ENCODE results near the gene GPR137. TPM values are rescaled to one million over a fixed set of nuclear protein-coding genes. Genes with fewer than 3 reads are reported as not detected.

Gene GPR137
- total RNA-seq, 1 experiment from 2014 or later: 51.8 TPM

DNA sequence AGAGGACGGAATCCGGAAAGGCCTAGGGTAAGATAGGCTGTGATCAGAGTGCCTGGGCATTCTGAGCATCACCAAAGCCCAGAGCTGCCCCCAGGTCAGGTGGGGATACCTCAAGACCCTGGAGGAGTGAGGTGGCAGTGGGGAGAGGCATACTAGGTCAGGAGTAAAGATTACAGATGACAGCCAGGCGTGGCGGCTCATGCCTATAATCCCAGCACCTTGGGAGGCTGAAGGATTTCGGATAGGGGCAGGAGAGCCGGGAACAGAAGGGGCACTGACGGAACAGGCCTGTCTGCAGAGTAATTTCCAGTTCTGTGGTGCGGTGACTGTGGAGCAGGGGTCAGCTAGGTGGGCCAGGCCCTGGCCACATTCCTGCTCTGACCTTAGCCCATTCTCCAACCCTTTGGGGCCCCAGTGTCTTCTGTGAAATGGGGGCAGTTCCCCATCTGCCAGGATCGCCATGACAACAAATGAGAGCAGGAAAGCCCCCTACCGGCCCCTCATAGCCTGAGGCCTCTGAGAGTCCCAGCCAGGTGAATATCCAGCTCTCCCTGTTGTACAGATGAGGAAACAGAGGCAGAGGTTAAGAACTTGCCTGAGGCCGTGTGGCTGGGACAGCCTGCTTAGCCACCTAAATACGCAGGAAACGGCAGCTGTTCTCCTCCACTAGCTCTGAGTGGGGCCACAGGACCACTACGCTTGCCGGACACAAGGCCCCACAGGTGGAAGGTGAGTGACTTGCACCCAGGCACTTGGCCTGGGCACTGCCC lies 10.4 kb upstream of the GPR137 start:
- TF ChIP-seq ZNF232 (CRISPR knock-in tag; IDR thresholded peaks at IDR 0.05) (no peak), JUN (CRISPR knock-in tag; IDR thresholded peaks at IDR 0.05) (no peak), RORB (CRISPR knock-in tag; IDR thresholded peaks at IDR 0.05) (no peak), ZNF121 (CRISPR knock-in tag; IDR thresholded peaks at IDR 0.05) (no peak), MXD4 (CRISPR knock-in tag; IDR thresholded peaks at IDR 0.05; ENCODE audit: borderline replicate concordance) (no peak), NR3C1 (CRISPR knock-in tag; conservative IDR thresholded peaks at IDR 0.05; ENCODE audit: low read depth) (no peak), JAZF1 (CRISPR knock-in tag; IDR thresholded peaks at IDR 0.05) (no peak), ETV6 (CRISPR knock-in tag; IDR thresholded peaks at IDR 0.05) (no peak), ATF1 (CRISPR knock-in tag; IDR thresholded peaks at IDR 0.05) (no peak), EMX1 (CRISPR knock-in tag; IDR thresholded peaks at IDR 0.05) (no peak), SOX15 (CRISPR knock-in tag; IDR thresholded peaks at IDR 0.05) (no peak), HMGA2 (CRISPR knock-in tag; IDR thresholded peaks at IDR 0.05) (no peak)
- TF ChIP-seq, protein P1, sequence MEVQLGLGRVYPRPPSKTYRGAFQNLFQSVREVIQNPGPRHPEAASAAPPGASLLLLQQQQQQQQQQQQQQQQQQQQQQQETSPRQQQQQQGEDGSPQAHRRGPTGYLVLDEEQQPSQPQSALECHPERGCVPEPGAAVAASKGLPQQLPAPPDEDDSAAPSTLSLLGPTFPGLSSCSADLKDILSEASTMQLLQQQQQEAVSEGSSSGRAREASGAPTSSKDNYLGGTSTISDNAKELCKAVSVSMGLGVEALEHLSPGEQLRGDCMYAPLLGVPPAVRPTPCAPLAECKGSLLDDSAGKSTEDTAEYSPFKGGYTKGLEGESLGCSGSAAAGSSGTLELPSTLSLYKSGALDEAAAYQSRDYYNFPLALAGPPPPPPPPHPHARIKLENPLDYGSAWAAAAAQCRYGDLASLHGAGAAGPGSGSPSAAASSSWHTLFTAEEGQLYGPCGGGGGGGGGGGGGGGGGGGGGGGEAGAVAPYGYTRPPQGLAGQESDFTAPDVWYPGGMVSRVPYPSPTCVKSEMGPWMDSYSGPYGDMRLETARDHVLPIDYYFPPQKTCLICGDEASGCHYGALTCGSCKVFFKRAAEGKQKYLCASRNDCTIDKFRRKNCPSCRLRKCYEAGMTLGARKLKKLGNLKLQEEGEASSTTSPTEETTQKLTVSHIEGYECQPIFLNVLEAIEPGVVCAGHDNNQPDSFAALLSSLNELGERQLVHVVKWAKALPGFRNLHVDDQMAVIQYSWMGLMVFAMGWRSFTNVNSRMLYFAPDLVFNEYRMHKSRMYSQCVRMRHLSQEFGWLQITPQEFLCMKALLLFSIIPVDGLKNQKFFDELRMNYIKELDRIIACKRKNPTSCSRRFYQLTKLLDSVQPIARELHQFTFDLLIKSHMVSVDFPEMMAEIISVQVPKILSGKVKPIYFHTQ (CRISPR knock-in tag; IDR thresholded peaks at IDR 0.05): no peak
- TF ChIP-seq, protein P2, sequence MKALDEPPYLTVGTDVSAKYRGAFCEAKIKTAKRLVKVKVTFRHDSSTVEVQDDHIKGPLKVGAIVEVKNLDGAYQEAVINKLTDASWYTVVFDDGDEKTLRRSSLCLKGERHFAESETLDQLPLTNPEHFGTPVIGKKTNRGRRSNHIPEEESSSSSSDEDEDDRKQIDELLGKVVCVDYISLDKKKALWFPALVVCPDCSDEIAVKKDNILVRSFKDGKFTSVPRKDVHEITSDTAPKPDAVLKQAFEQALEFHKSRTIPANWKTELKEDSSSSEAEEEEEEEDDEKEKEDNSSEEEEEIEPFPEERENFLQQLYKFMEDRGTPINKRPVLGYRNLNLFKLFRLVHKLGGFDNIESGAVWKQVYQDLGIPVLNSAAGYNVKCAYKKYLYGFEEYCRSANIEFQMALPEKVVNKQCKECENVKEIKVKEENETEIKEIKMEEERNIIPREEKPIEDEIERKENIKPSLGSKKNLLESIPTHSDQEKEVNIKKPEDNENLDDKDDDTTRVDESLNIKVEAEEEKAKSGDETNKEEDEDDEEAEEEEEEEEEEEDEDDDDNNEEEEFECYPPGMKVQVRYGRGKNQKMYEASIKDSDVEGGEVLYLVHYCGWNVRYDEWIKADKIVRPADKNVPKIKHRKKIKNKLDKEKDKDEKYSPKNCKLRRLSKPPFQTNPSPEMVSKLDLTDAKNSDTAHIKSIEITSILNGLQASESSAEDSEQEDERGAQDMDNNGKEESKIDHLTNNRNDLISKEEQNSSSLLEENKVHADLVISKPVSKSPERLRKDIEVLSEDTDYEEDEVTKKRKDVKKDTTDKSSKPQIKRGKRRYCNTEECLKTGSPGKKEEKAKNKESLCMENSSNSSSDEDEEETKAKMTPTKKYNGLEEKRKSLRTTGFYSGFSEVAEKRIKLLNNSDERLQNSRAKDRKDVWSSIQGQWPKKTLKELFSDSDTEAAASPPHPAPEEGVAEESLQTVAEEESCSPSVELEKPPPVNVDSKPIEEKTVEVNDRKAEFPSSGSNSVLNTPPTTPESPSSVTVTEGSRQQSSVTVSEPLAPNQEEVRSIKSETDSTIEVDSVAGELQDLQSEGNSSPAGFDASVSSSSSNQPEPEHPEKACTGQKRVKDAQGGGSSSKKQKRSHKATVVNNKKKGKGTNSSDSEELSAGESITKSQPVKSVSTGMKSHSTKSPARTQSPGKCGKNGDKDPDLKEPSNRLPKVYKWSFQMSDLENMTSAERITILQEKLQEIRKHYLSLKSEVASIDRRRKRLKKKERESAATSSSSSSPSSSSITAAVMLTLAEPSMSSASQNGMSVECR (CRISPR knock-in tag; IDR thresholded peaks at IDR 0.05; ENCODE audit: borderline replicate concordance): no peak
- TF ChIP-seq, protein P3, sequence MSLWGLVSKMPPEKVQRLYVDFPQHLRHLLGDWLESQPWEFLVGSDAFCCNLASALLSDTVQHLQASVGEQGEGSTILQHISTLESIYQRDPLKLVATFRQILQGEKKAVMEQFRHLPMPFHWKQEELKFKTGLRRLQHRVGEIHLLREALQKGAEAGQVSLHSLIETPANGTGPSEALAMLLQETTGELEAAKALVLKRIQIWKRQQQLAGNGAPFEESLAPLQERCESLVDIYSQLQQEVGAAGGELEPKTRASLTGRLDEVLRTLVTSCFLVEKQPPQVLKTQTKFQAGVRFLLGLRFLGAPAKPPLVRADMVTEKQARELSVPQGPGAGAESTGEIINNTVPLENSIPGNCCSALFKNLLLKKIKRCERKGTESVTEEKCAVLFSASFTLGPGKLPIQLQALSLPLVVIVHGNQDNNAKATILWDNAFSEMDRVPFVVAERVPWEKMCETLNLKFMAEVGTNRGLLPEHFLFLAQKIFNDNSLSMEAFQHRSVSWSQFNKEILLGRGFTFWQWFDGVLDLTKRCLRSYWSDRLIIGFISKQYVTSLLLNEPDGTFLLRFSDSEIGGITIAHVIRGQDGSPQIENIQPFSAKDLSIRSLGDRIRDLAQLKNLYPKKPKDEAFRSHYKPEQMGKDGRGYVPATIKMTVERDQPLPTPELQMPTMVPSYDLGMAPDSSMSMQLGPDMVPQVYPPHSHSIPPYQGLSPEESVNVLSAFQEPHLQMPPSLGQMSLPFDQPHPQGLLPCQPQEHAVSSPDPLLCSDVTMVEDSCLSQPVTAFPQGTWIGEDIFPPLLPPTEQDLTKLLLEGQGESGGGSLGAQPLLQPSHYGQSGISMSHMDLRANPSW (CRISPR knock-in tag; conservative IDR thresholded peaks at IDR 0.05; ENCODE audit: low read depth): no peak
- TF ChIP-seq, protein P4, sequence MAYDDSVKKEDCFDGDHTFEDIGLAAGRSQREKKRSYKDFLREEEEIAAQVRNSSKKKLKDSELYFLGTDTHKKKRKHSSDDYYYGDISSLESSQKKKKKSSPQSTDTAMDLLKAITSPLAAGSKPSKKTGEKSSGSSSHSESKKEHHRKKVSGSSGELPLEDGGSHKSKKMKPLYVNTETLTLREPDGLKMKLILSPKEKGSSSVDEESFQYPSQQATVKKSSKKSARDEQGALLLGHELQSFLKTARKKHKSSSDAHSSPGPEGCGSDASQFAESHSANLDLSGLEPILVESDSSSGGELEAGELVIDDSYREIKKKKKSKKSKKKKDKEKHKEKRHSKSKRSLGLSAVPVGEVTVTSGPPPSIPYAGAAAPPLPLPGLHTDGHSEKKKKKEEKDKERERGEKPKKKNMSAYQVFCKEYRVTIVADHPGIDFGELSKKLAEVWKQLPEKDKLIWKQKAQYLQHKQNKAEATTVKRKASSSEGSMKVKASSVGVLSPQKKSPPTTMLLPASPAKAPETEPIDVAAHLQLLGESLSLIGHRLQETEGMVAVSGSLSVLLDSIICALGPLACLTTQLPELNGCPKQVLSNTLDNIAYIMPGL (CRISPR knock-in tag; IDR thresholded peaks at IDR 0.05): no peak
- TF ChIP-seq, protein P5, sequence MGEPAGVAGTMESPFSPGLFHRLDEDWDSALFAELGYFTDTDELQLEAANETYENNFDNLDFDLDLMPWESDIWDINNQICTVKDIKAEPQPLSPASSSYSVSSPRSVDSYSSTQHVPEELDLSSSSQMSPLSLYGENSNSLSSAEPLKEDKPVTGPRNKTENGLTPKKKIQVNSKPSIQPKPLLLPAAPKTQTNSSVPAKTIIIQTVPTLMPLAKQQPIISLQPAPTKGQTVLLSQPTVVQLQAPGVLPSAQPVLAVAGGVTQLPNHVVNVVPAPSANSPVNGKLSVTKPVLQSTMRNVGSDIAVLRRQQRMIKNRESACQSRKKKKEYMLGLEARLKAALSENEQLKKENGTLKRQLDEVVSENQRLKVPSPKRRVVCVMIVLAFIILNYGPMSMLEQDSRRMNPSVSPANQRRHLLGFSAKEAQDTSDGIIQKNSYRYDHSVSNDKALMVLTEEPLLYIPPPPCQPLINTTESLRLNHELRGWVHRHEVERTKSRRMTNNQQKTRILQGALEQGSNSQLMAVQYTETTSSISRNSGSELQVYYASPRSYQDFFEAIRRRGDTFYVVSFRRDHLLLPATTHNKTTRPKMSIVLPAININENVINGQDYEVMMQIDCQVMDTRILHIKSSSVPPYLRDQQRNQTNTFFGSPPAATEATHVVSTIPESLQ (CRISPR knock-in tag; IDR thresholded peaks at IDR 0.05): no peak
- 0 out of 2 replicates have a peak overlapping the region, but pooled peaks have one; percentile 25 for H3K27ac Mint-ChIP-seq
- DNase-seq (ENCODE audit: low spot score) (no peak), ATAC-seq (peak; percentile 8; the same call in 1 of the 2 replicates)
- H3K4me1 Mint-ChIP-seq: peaks cover 23% of the 10 kb centered on the region
- H3K9me3 Mint-ChIP-seq: no peaks in the 10 kb centered on the region
- ChIA-PET CTCF (interaction anchor here (0.6 to 4.0 kb wide), 7 partner anchors 24 to 488 kb away, joined by 4 to 24 read pairs (median 6); partner anchors contain the start of genes CATSPERZ and PLCB3), POLR2A (interaction anchor here (1.0 kb wide), 1 partner anchor 29 kb away, joined by 5 read pairs; no protein-coding TSS in a partner anchor)
- H3K4me3 Mint-ChIP-seq: no peak overlapping the region
- H3K27me3 Mint-ChIP-seq (ENCODE audit: low read depth): no peaks in the 10 kb centered on the region
- H3K36me3 Mint-ChIP-seq: no peaks in the 10 kb centered on the region
